ENCODE data around the gene CCDC78. TPM values are rescaled to one million over a fixed set of nuclear protein-coding genes. Genes with fewer than 3 reads are reported as not detected.

The CCDC78 gene
- total and polyA plus RNA-seq, 2 of the 13 experiments (the other 11 are each of a cell fraction or from before 2014, with no cell fraction given): 0.53 to 1.5 TPM

DNA sequence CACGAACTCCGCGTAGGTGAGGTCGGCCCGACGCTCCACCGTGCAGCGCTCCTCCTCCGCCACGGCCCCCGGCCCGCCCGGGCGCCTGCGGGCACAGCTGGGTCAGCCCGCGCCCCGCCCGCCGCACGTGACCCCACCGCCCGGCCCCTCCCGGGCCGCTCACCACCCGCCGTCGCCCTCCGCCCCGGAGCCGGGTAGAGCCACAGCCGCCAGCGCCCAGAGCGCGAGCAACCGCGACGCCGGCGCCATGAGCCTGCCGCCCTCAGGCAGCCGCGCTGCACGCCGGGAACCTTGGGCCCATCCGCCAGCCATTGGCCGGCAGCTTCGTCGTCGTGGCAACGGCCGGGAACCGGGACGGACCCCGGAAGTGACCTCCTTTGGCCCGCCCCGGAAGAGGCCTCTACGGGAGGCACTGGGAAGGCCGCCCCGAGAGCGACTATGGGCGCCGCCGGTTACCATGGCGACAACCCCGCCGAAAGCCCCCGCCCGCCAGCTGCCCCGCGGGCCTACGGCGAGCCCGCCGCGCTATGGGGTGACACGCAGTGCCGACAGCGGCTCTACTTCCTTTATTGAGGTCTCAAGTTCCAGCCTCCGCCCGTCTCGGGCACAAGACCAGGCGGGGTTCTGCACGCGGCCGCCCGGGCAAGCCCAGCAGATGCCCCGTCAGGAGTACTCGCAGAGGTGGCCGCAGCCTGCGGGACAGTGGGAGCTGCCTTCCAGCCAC, 42.0 kb downstream of the CCDC78 start, which contains the start of gene JMJD8 (continued):
- no peak for TF ChIP-seq ETV5 (CRISPR knock-in tag; IDR thresholded peaks at IDR 0.05; ENCODE audit: borderline replicate concordance)
- TF ChIP-seq ARID4A (CRISPR knock-in tag; IDR thresholded peaks at IDR 0.05; ENCODE audit: borderline replicate concordance): no peak
- no peak for TF ChIP-seq DMAP1 (CRISPR knock-in tag; IDR thresholded peaks at IDR 0.05)
- no peak for TF ChIP-seq FOSL1 (CRISPR knock-in tag; IDR thresholded peaks at IDR 0.05; ENCODE audit: borderline replicate concordance)
- no peak for TF ChIP-seq ATF3 (CRISPR knock-in tag; IDR thresholded peaks at IDR 0.05)
- 0 out of 2 replicates have a peak, but pooled peaks have one; percentile 17 for TF ChIP-seq HNRNPL (IDR thresholded peaks at IDR 0.05; ENCODE audit: low read depth, low read length)
- TF ChIP-seq AGO2 (optimal IDR thresholded peaks at IDR 0.05; ENCODE audit: low read depth, low read length): peak; percentile 18
- no peak for TF ChIP-seq SATB2 (CRISPR knock-in tag; IDR thresholded peaks at IDR 0.05)
- TF ChIP-seq ZNF747 (CRISPR knock-in tag; IDR thresholded peaks at IDR 0.05; ENCODE audit: borderline replicate concordance): no peak
- no peak for TF ChIP-seq ZSCAN30 (CRISPR knock-in tag; IDR thresholded peaks at IDR 0.05)
- TF ChIP-seq HIVEP1 (CRISPR knock-in tag; IDR thresholded peaks at IDR 0.05): no peak
- TF ChIP-seq, protein P1, sequence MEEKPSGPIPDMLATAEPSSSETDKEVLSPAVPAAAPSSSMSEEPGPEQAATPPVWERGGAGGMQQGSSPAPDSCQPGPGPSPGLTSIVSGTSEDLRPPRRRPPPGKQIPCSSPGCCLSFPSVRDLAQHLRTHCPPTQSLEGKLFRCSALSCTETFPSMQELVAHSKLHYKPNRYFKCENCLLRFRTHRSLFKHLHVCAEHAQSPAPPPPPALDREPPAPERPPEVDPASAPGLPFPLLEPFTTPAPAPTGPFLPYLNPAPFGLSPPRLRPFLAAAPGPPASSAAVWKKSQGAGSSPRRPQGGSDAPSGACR (CRISPR knock-in tag; IDR thresholded peaks at IDR 0.05): no peak
